ENCODE measurements around the gene UGT2B7. TPM values are rescaled to one million over a fixed set of nuclear protein-coding genes. Genes with fewer than 3 reads are reported as not detected.

UGT2B7 gene
- total RNA-seq, 6 donors from 2014 or later = 0.24 to 1.1 (median 0.30) TPM; not detected in 3

- no peaks in the 10 kb centered on the region for H3K9me3 ChIP-seq
- H3K36me3 ChIP-seq = no peaks in the 10 kb centered on the region
- H3K4me3 ChIP-seq = no peak overlapping the region
- no peak for ATAC-seq (ENCODE audit: low FRiP score in 2 of 2)
- WGBS, 2 donors = 78 to 89% methylated on average over 3 to 5 of the region's 5 CpGs
- H3K27ac ChIP-seq = no peak overlapping the region
- TF ChIP-seq EP300 (IDR thresholded peaks at IDR 0.05) (no peak), CTCF (IDR thresholded peaks at IDR 0.05) (no peak), POLR2AphosphoS5 (IDR thresholded peaks at IDR 0.05) (no peak), POLR2A (IDR thresholded peaks at IDR 0.05) (no peak)
- no peak for DNase-seq
- H3K27me3 ChIP-seq = no peaks in the 10 kb centered on the region
- no peaks in the 10 kb centered on the region for H3K4me1 ChIP-seq
Observed at GRCh38 chr4:69060651-69061308, 35.5 kb upstream of the UGT2B7 start.

- WGBS, 2 donors = 77 to 84% methylated on average over 3 of the region's 3 CpGs
- Histone ChIP-seq H3K27me3 (no peaks in the 10 kb centered on the region), H3K27ac (no peak overlapping the region), H3K4me1 (no peaks in the 10 kb centered on the region), H3K36me3 (no peaks in the 10 kb centered on the region), H3K4me3 (no peak overlapping the region), H3K9me3 (no peaks in the 10 kb centered on the region)
- no peak for DNase-seq
- no peak for TF ChIP-seq EP300 (IDR thresholded peaks at IDR 0.05)
- no peak for TF ChIP-seq CTCF (IDR thresholded peaks at IDR 0.05)
- TF ChIP-seq POLR2A (IDR thresholded peaks at IDR 0.05) = no peak
- no peak for TF ChIP-seq POLR2AphosphoS5 (IDR thresholded peaks at IDR 0.05)
- ATAC-seq (ENCODE audit: low FRiP score in 2 of 2) = no peak
Observed at GRCh38 chr4:69064391-69064790, 31.9 kb upstream of the UGT2B7 start.

GRCh38 chr4:69066945-69067344 lies 29.3 kb upstream of the UGT2B7 start:
- DNase-seq = no peak
- Histone ChIP-seq H3K27me3 (no peaks in the 10 kb centered on the region), H3K4me3 (no peak overlapping the region), H3K36me3 (no peaks in the 10 kb centered on the region), H3K9me3 (no peaks in the 10 kb centered on the region), H3K4me1 (no peaks in the 10 kb centered on the region), H3K27ac (no peak overlapping the region)
- no peak for ATAC-seq (ENCODE audit: low FRiP score in 2 of 2)
- TF ChIP-seq EP300 (IDR thresholded peaks at IDR 0.05) (no peak), POLR2AphosphoS5 (IDR thresholded peaks at IDR 0.05) (no peak), CTCF (IDR thresholded peaks at IDR 0.05) (no peak), POLR2A (IDR thresholded peaks at IDR 0.05) (no peak)

GRCh38 chr4:69069085-69069484 lies 27.2 kb upstream of the UGT2B7 start:
- no peaks in the 10 kb centered on the region for H3K9me3 ChIP-seq
- ATAC-seq (ENCODE audit: low FRiP score in 2 of 2) (no peak), DNase-seq (no peak)
- 73 to 90% methylated on average over 2 of the region's 2 CpGs for WGBS, 2 donors
- no peak overlapping the region for H3K4me3 ChIP-seq
- no peak overlapping the region for H3K27ac ChIP-seq
- H3K36me3 ChIP-seq = no peaks in the 10 kb centered on the region
- H3K4me1 ChIP-seq = no peaks in the 10 kb centered on the region
- H3K27me3 ChIP-seq = no peaks in the 10 kb centered on the region
- TF ChIP-seq POLR2AphosphoS5 (IDR thresholded peaks at IDR 0.05) (no peak), EP300 (IDR thresholded peaks at IDR 0.05) (no peak), CTCF (IDR thresholded peaks at IDR 0.05) (no peak), POLR2A (IDR thresholded peaks at IDR 0.05) (no peak)

GRCh38 chr4:69070590-69070989 lies 25.7 kb upstream of the UGT2B7 start:
- ATAC-seq (ENCODE audit: low FRiP score in 2 of 2) (no peak), DNase-seq (no peak)
- WGBS, 2 donors = 69 to 83% methylated on average over 2 of the region's 2 CpGs
- Histone ChIP-seq H3K9me3 (no peaks in the 10 kb centered on the region), H3K27ac (no peak overlapping the region), H3K36me3 (no peaks in the 10 kb centered on the region), H3K4me1 (no peaks in the 10 kb centered on the region), H3K4me3 (no peak overlapping the region), H3K27me3 (no peaks in the 10 kb centered on the region)
- TF ChIP-seq CTCF (IDR thresholded peaks at IDR 0.05) (no peak), POLR2AphosphoS5 (IDR thresholded peaks at IDR 0.05) (no peak), EP300 (IDR thresholded peaks at IDR 0.05) (no peak), POLR2A (IDR thresholded peaks at IDR 0.05) (no peak)
